Cardiac muscle cell (in vitro differentiated cells and primary cell): ENCODE data around the gene CCDC12. TPM values are rescaled to one million over a fixed set of nuclear protein-coding genes. Genes with fewer than 3 reads are reported as not detected.
"Not testable (repeated sequence)": the region's sequence is repeated elsewhere in the genome, so short reads cannot be mapped to it uniquely, and the experiment has no call there.

Experiments used
- DNase-seq, 2 donors: peaks; one replicate each; pipeline versions ENCODE4 v3.0.0 to v3.0.0-alpha.2; 2010 to 2017; ENCODE audit warnings: low read depth in 1 of 2, low spot score in 1 of 2
- H3K27ac ChIP-seq: fragments of 200-600 bp; sonication (generic); 2 replicates; pipeline ENCODE4 v1.5.1; 2016
- H3K27me3 ChIP-seq: fragments of 200-600 bp; sonication (generic); 2 replicates; pipeline ENCODE4 v1.6.0; 2016; ENCODE audit warnings: control low read depth
- H3K36me3 ChIP-seq: fragments of 200-600 bp; sonication (generic); 2 replicates; pipeline ENCODE4 v1.5.1; 2016; ENCODE audit warnings: control low read depth
- H3K4me1 ChIP-seq: fragments of 200-600 bp; sonication (generic); 2 replicates; pipeline ENCODE4 v1.8.1; 2017; ENCODE audit warnings: low read depth, mild to moderate bottlenecking, mixed run types
- H3K4me3 ChIP-seq: fragments of 200-600 bp; sonication (generic); 2 replicates; pipeline ENCODE4 v1.5.1; 2016; ENCODE audit warnings: mild to moderate bottlenecking
- H3K9me3 ChIP-seq: fragments of 200-600 bp; sonication (generic); 2 replicates; pipeline ENCODE4 v1.5.1; 2017; ENCODE audit warnings: low read depth, mild to moderate bottlenecking, control low read depth
- polyA plus RNA-seq: library from polyadenylated mRNA; unstranded; fragments of >200 nt; fragmentation: Nextera tagmentation; extraction: Ambion mirVana; gene quantifications from 2 replicates; pipeline ENCODE4 v1.2.1, GENCODE V29; 2016
- total RNA-seq: library from RNA; depleted of rRNA; stranded (reverse); fragments of >200 nt; gene quantifications from 2 replicates; pipeline ENCODE4 v1.2.3, GENCODE V29; 2016
- TF ChIP-seq, protein P1 (sequence below): IDR thresholded peaks from 2 replicates; pipeline ENCODE4 v1.5.1; 2012; ENCODE audit warnings: low read depth, mild to moderate bottlenecking, low read length

CCDC12 gene
- total and polyA plus RNA-seq, 2 experiments from 2014 or later: 53.8 to 73.1 TPM

- Histone ChIP-seq H3K27me3 (no peaks in the 10 kb centered on the region), H3K36me3 (no peaks in the 10 kb centered on the region), H3K27ac (peak overlapping the region; percentile 67), H3K9me3 (no peaks in the 10 kb centered on the region), H3K4me3 (no peak overlapping the region), H3K4me1 (peaks cover 15% of the 10 kb centered on the region)
- peak in 1 of 2 donors; percentile 35 for DNase-seq
- TF ChIP-seq, protein P1, sequence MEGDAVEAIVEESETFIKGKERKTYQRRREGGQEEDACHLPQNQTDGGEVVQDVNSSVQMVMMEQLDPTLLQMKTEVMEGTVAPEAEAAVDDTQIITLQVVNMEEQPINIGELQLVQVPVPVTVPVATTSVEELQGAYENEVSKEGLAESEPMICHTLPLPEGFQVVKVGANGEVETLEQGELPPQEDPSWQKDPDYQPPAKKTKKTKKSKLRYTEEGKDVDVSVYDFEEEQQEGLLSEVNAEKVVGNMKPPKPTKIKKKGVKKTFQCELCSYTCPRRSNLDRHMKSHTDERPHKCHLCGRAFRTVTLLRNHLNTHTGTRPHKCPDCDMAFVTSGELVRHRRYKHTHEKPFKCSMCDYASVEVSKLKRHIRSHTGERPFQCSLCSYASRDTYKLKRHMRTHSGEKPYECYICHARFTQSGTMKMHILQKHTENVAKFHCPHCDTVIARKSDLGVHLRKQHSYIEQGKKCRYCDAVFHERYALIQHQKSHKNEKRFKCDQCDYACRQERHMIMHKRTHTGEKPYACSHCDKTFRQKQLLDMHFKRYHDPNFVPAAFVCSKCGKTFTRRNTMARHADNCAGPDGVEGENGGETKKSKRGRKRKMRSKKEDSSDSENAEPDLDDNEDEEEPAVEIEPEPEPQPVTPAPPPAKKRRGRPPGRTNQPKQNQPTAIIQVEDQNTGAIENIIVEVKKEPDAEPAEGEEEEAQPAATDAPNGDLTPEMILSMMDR: no peak
Observed at GRCh38 chr3:46970391-46971091, 6.0 kb downstream of the CCDC12 start.

DNA sequence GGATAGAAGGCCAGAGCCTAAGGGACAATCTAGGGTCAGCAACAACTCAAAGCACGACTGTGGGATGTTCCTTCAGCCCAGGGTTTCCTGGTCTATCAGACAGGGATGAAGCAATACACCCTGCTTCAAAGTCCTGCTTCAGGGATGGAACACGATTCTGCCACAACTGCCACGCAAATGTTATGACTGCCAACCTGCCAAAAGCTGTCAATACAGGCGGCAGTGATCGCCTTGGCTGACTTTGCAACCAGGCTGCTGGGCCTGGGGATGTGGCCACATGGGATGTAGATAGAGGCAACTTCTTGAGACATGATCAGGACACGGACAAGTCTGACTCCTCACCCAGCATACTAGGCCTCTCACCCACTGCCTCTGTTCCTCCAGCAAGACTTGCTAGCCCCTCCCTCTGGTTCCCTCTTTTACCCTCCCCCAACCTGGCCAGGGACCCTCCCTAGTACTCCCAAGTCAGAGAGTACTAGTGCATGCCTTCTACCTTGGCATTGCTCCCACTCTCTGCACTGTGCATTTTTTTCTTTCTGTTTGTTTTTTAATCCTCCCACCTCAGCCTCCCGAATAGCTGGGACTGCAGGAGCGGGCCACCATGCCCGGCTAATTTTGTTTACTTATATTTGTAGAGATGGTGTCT lies 7.6 kb downstream of the CCDC12 start:
- TF ChIP-seq, protein P1: no peak
- Histone ChIP-seq H3K27me3 (no peaks in the 10 kb centered on the region), H3K36me3 (no peaks in the 10 kb centered on the region), H3K4me3 (no peak overlapping the region), H3K4me1 (peaks cover 19% of the 10 kb centered on the region), H3K9me3 (no peaks in the 10 kb centered on the region), H3K27ac (no peak overlapping the region)
- DNase-seq: no peak

DNA sequence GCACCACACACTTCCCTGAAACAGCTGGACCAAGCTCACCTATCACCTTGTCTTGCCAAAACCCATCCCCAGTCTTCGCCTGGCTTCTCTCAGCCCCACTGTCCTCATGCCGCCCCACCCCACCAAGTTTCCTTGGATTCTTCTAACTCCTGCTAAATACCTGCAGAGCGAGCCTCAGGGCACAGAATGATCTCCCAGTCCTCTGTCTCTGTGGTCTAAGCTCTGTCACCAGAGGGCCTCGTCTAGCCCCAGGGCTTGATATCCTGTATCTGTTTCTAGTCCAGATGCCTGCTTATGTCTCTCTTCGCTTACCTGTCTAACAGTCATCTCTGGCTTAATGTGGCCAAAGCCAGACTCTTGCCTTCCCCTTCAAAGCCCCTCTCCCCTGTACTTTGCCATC lies 9.7 kb downstream of the CCDC12 start:
- Histone ChIP-seq H3K4me1 (peaks cover 16% of the 10 kb centered on the region), H3K27ac (no peak overlapping the region), H3K9me3 (no peaks in the 10 kb centered on the region), H3K36me3 (no peaks in the 10 kb centered on the region), H3K4me3 (no peak overlapping the region), H3K27me3 (no peaks in the 10 kb centered on the region)
- TF ChIP-seq, protein P1: no peak
- DNase-seq: no peak

GRCh38 chr3:46965151-46965550 lies 11.4 kb downstream of the CCDC12 start:
- Histone ChIP-seq H3K4me3 (no peak overlapping the region), H3K27me3 (no peaks in the 10 kb centered on the region), H3K9me3 (no peaks in the 10 kb centered on the region), H3K27ac (peak overlapping the region; percentile 13), H3K36me3 (no peaks in the 10 kb centered on the region), H3K4me1 (peaks cover 21% of the 10 kb centered on the region)
- DNase-seq: no peak
- TF ChIP-seq, protein P1: no peak

GRCh38 chr3:46964038-46964590 lies 12.4 kb downstream of the CCDC12 start:
- peaks cover 24% of the 10 kb centered on the region for H3K4me1 ChIP-seq
- H3K27ac ChIP-seq, H3K27me3 ChIP-seq, H3K36me3 ChIP-seq, H3K9me3 ChIP-seq, H3K4me3 ChIP-seq, DNase-seq: not testable (repeated sequence)

DNA sequence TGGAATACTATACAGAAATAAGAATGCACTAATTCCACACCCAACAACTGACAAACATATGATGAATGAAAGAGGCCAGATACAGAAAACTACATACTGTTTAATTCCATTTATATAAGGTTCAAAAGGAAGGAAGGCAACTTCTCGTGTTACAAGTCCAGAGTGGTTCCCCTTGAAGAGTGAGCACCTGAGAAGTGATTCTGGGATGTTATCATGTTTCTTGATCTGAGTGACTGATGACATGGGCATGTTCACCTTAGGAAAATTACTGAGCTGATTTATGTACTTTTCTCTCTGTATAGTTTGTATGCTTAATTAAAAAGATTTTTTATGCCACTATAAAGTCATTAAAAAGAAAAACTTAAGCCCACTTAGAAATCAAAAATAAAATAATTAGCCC lies 13.6 kb downstream of the CCDC12 start:
- Histone ChIP-seq H3K36me3 (no peaks in the 10 kb centered on the region), H3K27me3 (no peaks in the 10 kb centered on the region), H3K9me3 (no peaks in the 10 kb centered on the region), H3K27ac (no peak overlapping the region), H3K4me3 (no peak overlapping the region), H3K4me1 (peaks cover 30% of the 10 kb centered on the region)
- no peak for DNase-seq
- TF ChIP-seq, protein P1: no peak
